AG04449 (cell line): ENCODE data around the gene MAD1L1.

Source experiments
- CTCF ChIA-PET: fragments of 350-600 bp; formaldehyde crosslinking; extraction: SDS; loops from one replicate; lab custom pipeline; 2021; ENCODE audit warnings: antibody characterized with exemption; lab: Yijun Ruan, JAX
- POLR2A ChIA-PET: fragments of 400-600, 350-600 bp; formaldehyde crosslinking; extraction: SDS; loops from one replicate; lab custom pipeline; 2020; ENCODE audit warnings: antibody characterized with exemption, inconsistent platforms; lab: Yijun Ruan, JAX
- DNase-seq: peaks from one replicate; pipeline ENCODE4 v3.0.0-alpha.2; 2010; ENCODE audit warnings: low read depth, low spot score
- H3K4me3 ChIP-seq: 2 replicates; pipeline ENCODE4 v1.5.1; 2011; ENCODE audit warnings: low read depth, mild to moderate bottlenecking, control low read depth, low read length
- CTCF ChIP-seq: IDR thresholded peaks from one replicate; pipeline ENCODE4 v1.5.1; 2011; ENCODE audit warnings: mild to moderate bottlenecking, moderate library complexity, low read length, control low read depth, inconsistent platforms; ENCODE audit not compliant: insufficient read depth; ENCODE audit errors: missing control alignments

MAD1L1 gene

GRCh38 chr7:2224491-2224928, 8.2 kb downstream of the MAD1L1 start:
- H3K4me3 ChIP-seq: no peak overlapping the region
- ChIA-PET POLR2A (no interaction called here), CTCF (interaction anchor here (0.9 to 1.7 kb wide), 3 partner anchors 15 to 120 kb away, joined by 3 to 4 read pairs (median 3); no protein-coding TSS in a partner anchor)
- no peak for TF ChIP-seq CTCF
- no peak for DNase-seq

GRCh38 chr7:2223321-2223720, 9.4 kb downstream of the MAD1L1 start:
- CTCF ChIA-PET: interaction anchor here (0.7 to 1.7 kb wide), 4 partner anchors 13 to 158 kb away, joined by 3 to 4 read pairs (median 4); no protein-coding TSS in a partner anchor
- POLR2A ChIA-PET: no interaction called here
- no peak for DNase-seq
- H3K4me3 ChIP-seq: no peak overlapping the region
- no peak for TF ChIP-seq CTCF

DNA sequence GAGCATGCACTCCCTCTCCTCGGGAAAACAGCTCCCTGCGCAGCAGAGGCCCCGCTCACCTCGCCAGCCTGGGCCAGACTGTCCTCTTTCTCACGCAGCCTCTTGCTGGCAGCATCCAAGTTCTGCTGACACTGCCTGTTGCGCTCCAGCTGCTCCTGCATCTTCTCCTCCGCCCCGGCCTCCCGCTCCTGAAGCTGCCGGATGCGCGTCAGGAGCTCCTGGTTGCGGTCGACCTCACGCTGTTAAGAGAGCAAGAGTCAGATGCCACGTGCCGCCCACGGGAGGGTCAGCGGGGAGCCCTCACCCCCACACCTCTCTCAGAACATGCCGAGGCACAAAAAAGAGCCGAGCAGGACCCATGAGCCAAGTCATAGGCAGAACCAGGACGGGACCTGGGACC, 10.2 kb downstream of the MAD1L1 start:
- DNase-seq: no peak
- POLR2A ChIA-PET: no interaction called here
- no peak for TF ChIP-seq CTCF
- CTCF ChIA-PET: interaction anchor here (0.8 to 1.7 kb wide), 3 partner anchors 12 to 118 kb away, joined by 3 to 4 read pairs (median 3); no protein-coding TSS in a partner anchor
- H3K4me3 ChIP-seq: no peak overlapping the region

DNA sequence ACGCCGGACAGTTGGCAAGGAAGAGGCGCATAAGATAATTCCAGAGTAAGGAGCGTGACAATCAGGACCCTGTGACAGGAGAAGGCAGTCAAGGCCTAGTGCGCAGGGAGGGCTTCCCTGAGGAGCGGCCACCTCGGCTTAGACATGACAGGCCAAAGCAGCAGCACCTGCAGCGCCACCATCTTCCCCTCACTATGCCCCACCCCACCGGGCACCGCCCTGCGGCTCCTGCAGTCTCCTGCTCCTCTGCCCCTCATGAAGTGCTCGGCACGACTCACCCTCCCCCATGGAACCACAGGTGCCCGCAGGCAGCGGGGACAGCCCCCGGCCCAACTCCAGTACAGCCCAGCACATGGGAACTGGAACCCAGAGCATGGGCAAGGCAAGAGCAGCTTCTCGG, 11.8 kb downstream of the MAD1L1 start:
- DNase-seq: no peak
- ChIA-PET POLR2A (no interaction called here), CTCF (interaction anchor here (0.6 kb wide), 1 partner anchor 127 kb away, joined by 3 read pairs; no protein-coding TSS in a partner anchor)
- TF ChIP-seq CTCF: no peak
- H3K4me3 ChIP-seq: no peak overlapping the region

DNA sequence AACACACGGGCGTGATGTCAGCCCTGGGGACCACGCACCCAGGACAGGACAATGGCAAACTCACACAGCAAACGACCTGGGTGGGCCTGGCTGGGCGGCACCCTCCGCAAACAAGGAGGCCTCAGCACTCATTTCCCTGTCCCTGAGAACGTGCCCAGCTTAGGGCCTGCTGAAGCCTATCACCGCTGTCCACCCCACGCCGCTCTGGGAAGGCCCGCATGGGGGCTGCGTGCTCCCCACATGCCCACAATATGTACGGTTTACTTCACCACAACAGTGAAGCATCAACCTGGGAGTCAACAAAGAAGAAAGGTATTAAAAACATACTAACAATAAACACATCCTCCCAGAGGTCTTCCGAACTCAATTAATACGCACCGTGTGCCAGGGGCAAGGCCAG, 12.2 kb downstream of the MAD1L1 start:
- no peak for TF ChIP-seq CTCF
- no peak overlapping the region for H3K4me3 ChIP-seq
- no peak for DNase-seq
- CTCF ChIA-PET: no interaction called here
- POLR2A ChIA-PET: no interaction called here

GRCh38 chr7:2220030-2220429, 12.7 kb downstream of the MAD1L1 start:
- TF ChIP-seq CTCF: no peak
- ChIA-PET POLR2A (no interaction called here), CTCF (no interaction called here)
- no peak for DNase-seq
- H3K4me3 ChIP-seq: no peak overlapping the region
